Endothelial cell (in vitro differentiated cells): ENCODE data around the gene RCL1. TPM values are rescaled to one million over a fixed set of nuclear protein-coding genes. Genes with fewer than 3 reads are reported as not detected.

ENCODE experiments used
- DNase-seq: peaks from one replicate; pipeline ENCODE4 v3.0.0; 2021; ENCODE audit warnings: low spot score
- H3K27ac Mint-ChIP-seq: one replicate; pipeline ENCODE4 v1.8.0; 2021; ENCODE audit warnings: mixed read lengths, inconsistent platforms; ENCODE audit not compliant: unreplicated experiment
- H3K27me3 Mint-ChIP-seq: one replicate; pipeline ENCODE4 v1.8.0; 2021; ENCODE audit warnings: mild to moderate bottlenecking, moderate library complexity, mixed read lengths, inconsistent platforms; ENCODE audit not compliant: unreplicated experiment
- H3K36me3 Mint-ChIP-seq: one replicate; pipeline ENCODE4 v1.8.0; 2021; ENCODE audit warnings: mild to moderate bottlenecking, low read depth, mixed read lengths, inconsistent platforms; ENCODE audit not compliant: unreplicated experiment
- H3K4me1 Mint-ChIP-seq: one replicate; pipeline ENCODE4 v1.8.0; 2021; ENCODE audit warnings: mild to moderate bottlenecking, mixed read lengths, inconsistent platforms; ENCODE audit not compliant: unreplicated experiment
- H3K4me3 Mint-ChIP-seq: one replicate; pipeline ENCODE4 v1.8.0; 2021; ENCODE audit warnings: mild to moderate bottlenecking, mixed read lengths, inconsistent platforms; ENCODE audit not compliant: unreplicated experiment
- H3K9me3 Mint-ChIP-seq: one replicate; pipeline ENCODE4 v1.8.0; 2021; ENCODE audit warnings: mixed read lengths, inconsistent platforms; ENCODE audit not compliant: unreplicated experiment
- CTCF ChIP-seq: fragments of 200-600 bp; sonication (generic); IDR thresholded peaks from one replicate; pipeline ENCODE4 v1.5.0; 2021; ENCODE audit warnings: antibody characterized with exemption; ENCODE audit not compliant: unreplicated experiment
- total RNA-seq: library from RNA; stranded (reverse); fragmentation: NEBNext Ultra II Directional; extraction: Animal tissue kit (Norgen Biotek cat#: 25700); gene quantifications from one replicate; pipeline ENCODE4 v1.2.1, GENCODE V29; 2021; ENCODE audit not compliant: unreplicated experiment

Gene RCL1
- total RNA-seq, 1 donor from 2014 or later, result 12.2 TPM

DNA sequence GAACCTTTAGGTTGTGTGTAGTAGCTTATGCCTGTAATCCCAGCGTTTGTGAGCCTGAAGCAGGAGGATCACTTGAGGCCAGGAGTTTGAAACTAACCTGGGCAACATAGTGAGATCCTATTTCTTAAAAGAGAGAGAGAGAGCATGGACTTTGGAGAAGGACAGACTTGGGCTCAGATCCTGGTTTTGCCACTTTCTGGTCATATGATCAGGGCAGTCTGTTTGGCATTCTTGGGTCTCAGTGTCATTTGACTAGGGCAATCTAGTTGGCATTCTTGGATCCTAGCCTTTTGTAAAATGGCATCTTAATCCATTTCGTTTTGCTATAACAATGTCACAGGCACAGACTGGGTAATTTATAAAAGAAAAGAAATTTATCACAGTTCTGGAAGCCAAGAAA, 28.4 kb downstream of the RCL1 start:
- no peaks in the 10 kb centered on the region for H3K9me3 Mint-ChIP-seq
- peaks cover 4% of the 10 kb centered on the region for H3K4me1 Mint-ChIP-seq
- H3K27me3 Mint-ChIP-seq, result no peaks in the 10 kb centered on the region
- no peak overlapping the region for H3K4me3 Mint-ChIP-seq
- no peak overlapping the region for H3K27ac Mint-ChIP-seq
- TF ChIP-seq CTCF, result no peak
- no peaks in the 10 kb centered on the region for H3K36me3 Mint-ChIP-seq
- no peak for DNase-seq

- no peaks in the 10 kb centered on the region for H3K9me3 Mint-ChIP-seq
- peaks cover under 1% of the 10 kb centered on the region for H3K36me3 Mint-ChIP-seq
Measured at GRCh38 chr9:4822057-4822456, 29.3 kb downstream of the RCL1 start.

DNA sequence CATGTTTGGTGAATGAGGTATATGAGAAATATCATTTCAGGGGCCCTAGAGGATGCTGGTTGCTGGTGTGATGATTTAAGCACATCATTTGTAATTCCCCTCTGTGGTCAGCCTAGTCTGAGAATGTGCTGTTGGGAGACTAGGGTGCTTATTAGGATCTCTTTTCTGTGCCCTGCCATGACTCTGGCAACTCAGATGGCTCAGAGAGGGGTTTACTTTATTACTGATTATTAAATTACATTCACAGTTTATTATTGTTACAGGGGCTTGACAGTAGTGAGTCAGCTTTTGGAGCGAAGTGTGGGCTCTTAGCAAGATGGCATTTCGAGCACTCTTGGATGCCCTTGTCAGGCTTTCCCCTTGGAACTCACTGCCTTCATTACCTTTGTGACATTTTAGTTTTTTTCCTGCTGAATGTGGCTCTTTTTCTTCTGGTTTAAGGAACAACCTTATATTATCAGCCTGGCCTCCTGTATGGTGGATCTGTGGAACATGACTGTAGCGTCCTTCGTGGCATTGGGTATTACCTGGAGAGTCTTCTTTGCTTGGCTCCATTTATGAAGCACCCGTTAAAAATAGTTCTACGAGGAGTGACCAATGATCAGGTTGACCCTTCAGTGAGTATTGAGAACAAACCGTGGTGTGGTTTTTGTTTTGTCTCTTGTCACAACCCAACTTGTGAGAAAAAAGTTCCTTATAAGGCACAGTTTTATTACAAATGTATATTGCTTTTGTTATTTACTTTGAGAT, 33.8 kb downstream of the RCL1 start:
- Mint-ChIP-seq H3K9me3 (no peaks in the 10 kb centered on the region), H3K4me1 (peaks cover 4% of the 10 kb centered on the region), H3K27ac (no peak overlapping the region), H3K4me3 (no peak overlapping the region), H3K36me3 (peaks cover 7% of the 10 kb centered on the region), H3K27me3 (no peaks in the 10 kb centered on the region)
- DNase-seq, result no peak
- TF ChIP-seq CTCF, result no peak

More at GRCh38 chr9:4822057-4822456, 29.3 kb downstream of the RCL1 start:
- H3K27me3 Mint-ChIP-seq, result no peaks in the 10 kb centered on the region
- DNase-seq, result no peak
- peaks cover 4% of the 10 kb centered on the region for H3K4me1 Mint-ChIP-seq
- no peak for TF ChIP-seq CTCF
- H3K27ac Mint-ChIP-seq, result peak overlapping the region; percentile 54
- no peak overlapping the region for H3K4me3 Mint-ChIP-seq

DNA sequence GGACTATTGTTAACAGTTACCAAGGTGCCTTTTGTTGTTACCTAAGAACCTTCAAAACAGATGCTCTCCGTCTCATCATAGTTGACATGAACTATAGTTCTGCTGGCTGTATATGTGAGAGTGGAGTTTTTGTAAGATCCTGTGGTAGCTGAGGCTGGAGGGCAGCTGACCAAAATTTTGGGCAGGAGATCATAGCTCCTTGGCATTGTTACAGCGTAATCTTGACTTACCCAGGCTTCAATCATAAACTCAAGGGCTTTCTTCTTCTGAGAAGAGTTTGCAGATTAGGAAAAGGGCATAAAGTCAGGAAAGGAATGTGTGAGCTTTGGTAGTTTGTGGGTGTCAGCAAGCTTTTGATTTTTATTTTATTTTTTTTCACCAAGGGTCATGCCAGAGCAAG, 34.5 kb downstream of the RCL1 start:
- no peak overlapping the region for H3K27ac Mint-ChIP-seq

More for the DNA sequence above, 34.5 kb downstream of the RCL1 start:
- Mint-ChIP-seq H3K4me1 (no peaks in the 10 kb centered on the region), H3K36me3 (peaks cover 7% of the 10 kb centered on the region), H3K4me3 (no peak overlapping the region), H3K27me3 (no peaks in the 10 kb centered on the region), H3K9me3 (no peaks in the 10 kb centered on the region)
- no peak for TF ChIP-seq CTCF
- no peak for DNase-seq
